Fibroblast of pulmonary artery (primary cell): ENCODE measurements around the gene TBCD.

Source experiments
- DNase-seq: peaks from one replicate; pipeline ENCODE4 v3.0.0-alpha.2; 2010; ENCODE audit warnings: low read depth
- H3K4me3 ChIP-seq: replicated peaks from 2 replicates; pipeline ENCODE4 v1.5.1; 2011; ENCODE audit warnings: low read depth, mild to moderate bottlenecking, control low read depth, low read length, moderate library complexity
- CTCF ChIP-seq: IDR thresholded peaks from 2 replicates; pipeline ENCODE4 v1.5.1; 2011; ENCODE audit warnings: mild to moderate bottlenecking, control low read depth, low read length, inconsistent platforms; ENCODE audit errors: missing control alignments

Gene TBCD

GRCh38 chr17:82845163-82845807 lies 93.4 kb downstream of the TBCD start:
- no peak for TF ChIP-seq CTCF
- H3K4me3 ChIP-seq: no peak overlapping the region
- DNase-seq: no peak

GRCh38 chr17:82846061-82846691 lies 94.3 kb downstream of the TBCD start:
- no peak overlapping the region for H3K4me3 ChIP-seq
- no peak for TF ChIP-seq CTCF
- no peak for DNase-seq

- DNase-seq: peak; percentile 13
- no peak overlapping the region for H3K4me3 ChIP-seq
- no peak for TF ChIP-seq CTCF
Observed at GRCh38 chr17:82848022-82848592, 96.2 kb downstream of the TBCD start.

- H3K4me3 ChIP-seq: no peak overlapping the region
- no peak for DNase-seq
- no peak for TF ChIP-seq CTCF
Observed at GRCh38 chr17:82849076-82849945, 97.4 kb downstream of the TBCD start.

GRCh38 chr17:82851381-82851780 lies 99.5 kb downstream of the TBCD start:
- no peak for DNase-seq
- no peak overlapping the region for H3K4me3 ChIP-seq
- TF ChIP-seq CTCF: no peak

- H3K4me3 ChIP-seq: no peak overlapping the region
- TF ChIP-seq CTCF: no peak
- DNase-seq: no peak
Observed at GRCh38 chr17:82854226-82854625, 102.4 kb downstream of the TBCD start.
